SH-SY5Y (cell line): ENCODE results near the gene IST1.

ENCODE experiments used
- GATA2 ChIP-seq: IDR thresholded peaks from 2 replicates; pipeline ENCODE4 v1.6.1; 2011; ENCODE audit warnings: mild to moderate bottlenecking, low read depth, low read length
- GATA3 ChIP-seq: IDR thresholded peaks from 2 replicates; pipeline ENCODE4 v1.6.1; 2011; ENCODE audit warnings: low read depth, mild to moderate bottlenecking, low read length, moderate library complexity

The IST1 gene

GRCh38 chr16:71894921-71895678 lies at the start of gene IST1:
Gene IST1 (plus strand): TSS chr16:71895531. CDS start chr16:71915641, 20,110 bp downstream.
- no peak for TF ChIP-seq GATA3
- no peak for TF ChIP-seq GATA2

DNA sequence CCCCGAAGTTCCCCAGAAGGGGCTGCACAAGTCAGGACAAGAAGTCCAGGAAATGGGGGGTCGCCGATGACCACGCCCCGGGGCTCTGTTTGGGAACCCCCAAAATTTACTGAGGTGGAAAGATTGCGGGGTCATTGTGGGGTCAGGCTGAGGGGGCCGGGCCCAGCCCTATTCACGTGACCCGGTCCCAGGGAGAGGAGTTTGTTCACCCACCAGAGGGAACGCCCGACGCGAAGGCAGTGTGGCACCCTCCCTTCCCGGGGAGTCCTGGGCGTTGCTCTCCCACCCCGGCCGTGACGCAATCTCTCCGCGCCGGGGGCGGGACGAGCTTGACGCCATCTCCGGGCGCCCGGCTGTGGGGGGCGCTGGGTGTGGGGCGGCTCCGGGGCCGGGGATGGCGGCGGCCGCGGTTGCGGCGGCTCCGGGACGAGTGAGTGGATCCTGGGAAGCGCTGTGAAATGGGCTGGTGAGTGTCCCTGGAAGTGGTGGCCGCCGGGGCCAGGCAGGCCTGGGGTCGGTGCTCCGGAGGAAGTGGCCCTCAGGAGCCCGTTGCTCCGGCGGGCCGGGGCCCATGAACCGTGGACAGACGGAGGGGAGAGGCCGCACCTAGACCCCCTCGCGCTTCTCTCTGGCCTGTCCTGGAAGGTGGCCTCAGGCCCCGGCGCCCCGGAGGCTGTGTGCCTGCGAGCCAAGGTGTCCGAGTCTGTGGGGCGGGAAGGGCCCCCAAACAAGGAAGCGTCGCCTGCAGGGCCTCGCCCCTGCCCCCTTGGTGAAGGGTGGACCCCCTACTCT lies 49.5 kb upstream of the IST1 start, which contains the start of gene ATXN1L:
Gene ATXN1L, plus strand, starts transcription at position 338 of the 792 bp plus-strand sequence. CDS start 3,765 bp downstream, outside the sequence.
- TF ChIP-seq GATA2 = no peak
- no peak for TF ChIP-seq GATA3

DNA sequence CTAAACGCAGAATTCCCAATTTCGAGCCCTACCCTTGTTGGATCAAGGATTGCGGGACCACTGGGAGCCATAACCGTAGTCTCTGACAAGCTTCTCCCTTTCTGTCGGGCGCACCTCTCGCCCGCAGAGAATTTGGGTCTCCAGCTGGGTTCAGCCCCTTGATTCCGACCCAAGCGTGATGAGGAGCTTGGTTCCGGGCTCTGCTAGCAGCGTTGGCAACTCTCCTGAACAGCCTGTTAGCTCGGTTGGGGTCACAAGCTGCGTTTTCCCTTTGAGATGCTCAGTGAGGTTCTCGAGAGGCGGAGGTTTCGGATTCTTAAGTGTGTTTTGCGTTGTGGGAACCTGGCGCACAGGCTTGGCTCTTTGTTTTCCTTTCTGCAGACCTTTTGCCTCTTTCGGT lies 48.9 kb upstream of the IST1 start:
- TF ChIP-seq GATA3 = no peak
- TF ChIP-seq GATA2 = no peak

- TF ChIP-seq GATA2 = no peak
- no peak for TF ChIP-seq GATA3
Measured at GRCh38 chr16:71847096-71847495, 48.2 kb upstream of the IST1 start.

DNA sequence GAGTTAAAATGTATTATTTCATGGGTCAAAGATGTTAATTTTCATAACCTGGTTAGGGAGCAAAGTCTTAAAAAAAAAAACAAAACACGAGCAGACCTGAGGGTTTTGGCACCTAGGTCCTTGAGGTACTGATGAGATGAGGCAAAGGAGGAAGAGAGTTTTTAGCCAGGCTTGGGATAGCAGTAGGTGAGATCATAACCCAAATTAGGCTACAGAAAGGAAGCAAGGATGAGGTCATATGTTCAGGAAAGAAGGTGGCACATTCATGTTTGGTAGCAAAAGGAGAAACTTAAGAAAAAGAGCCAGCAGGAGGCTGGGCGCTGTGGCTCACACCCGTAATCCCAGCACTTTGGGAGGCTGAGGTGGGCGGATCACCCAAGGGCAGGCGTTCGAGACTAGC lies 46.7 kb upstream of the IST1 start:
- TF ChIP-seq GATA2 = no peak
- TF ChIP-seq GATA3 = no peak

GRCh38 chr16:71851746-71852145 lies 43.6 kb upstream of the IST1 start:
- TF ChIP-seq GATA3 (no peak), GATA2 (no peak)

DNA sequence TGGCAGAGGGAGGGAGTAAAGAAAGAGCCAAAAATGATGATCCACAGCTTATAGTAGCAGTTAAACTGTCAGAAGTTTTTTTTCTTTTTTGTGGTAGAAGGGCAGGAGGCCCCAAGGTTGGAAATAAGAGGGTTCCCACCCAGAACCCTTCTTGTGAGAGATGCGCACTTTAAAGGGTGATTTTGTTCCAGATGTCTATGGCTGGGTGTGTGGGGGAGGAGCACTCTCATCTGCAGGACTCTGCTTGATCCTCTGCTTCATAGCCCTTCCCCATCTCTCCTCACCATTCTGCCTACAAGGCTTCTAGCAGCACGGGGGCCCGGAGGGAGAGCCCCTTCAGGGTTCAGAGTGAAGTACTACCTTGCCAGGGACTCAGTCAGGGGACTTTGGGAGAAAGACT lies 43.2 kb upstream of the IST1 start:
- TF ChIP-seq GATA3 (no peak), GATA2 (no peak)

- TF ChIP-seq GATA3 (no peak), GATA2 (no peak)
Measured at GRCh38 chr16:71852561-71852960, 42.8 kb upstream of the IST1 start.

DNA sequence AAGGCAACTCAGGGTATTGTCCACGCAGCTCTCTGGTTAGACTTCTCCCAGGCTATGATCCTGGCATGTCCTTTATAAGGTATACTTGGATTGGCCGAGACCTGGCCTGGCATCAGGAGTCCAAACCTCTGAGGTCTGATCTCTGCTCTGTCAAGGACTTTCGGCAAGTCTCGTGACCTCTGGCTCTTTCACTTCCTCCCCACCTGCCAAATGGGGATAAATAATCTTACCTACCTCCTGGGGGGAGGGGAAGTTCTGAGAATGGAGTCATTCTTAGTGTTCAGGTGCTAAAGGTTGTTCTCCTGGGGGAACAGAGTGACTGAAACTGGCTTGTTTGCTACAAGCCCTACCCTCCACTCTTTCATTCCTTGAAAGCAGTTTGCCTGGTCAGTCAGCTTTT lies 41.9 kb upstream of the IST1 start:
- TF ChIP-seq GATA3 (no peak), GATA2 (no peak)

DNA sequence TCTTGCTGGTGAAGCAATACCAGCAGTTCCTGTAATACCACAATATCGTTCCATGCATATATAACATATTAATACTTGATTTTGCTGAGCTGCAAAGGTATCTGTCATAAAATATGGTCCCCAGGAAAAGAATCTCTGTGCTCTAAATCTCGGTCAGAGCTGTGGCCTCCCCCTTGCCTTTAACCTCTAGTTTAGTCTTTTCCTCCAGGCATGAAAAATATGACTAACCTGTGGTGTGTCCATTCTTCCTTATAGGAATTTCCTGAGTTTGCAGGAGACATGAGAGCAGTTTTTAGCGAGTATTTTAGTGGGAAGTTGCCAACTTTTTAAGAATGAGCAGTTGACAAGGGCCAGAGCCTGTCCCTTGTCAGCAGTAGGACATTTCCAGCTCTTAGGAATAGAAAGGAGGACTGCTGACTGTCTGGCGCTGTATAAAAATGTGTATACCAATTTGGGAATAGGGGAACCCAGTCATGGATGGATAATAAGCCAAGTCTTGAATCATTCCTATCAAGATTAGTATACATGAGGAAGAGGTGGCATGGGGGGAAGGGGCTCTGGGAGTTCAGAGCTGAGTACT lies 40.9 kb upstream of the IST1 start:
- TF ChIP-seq GATA2 = no peak
- no peak for TF ChIP-seq GATA3

GRCh38 chr16:71855937-71856662 lies 39.2 kb upstream of the IST1 start:
- TF ChIP-seq GATA3 (no peak), GATA2 (no peak)

GRCh38 chr16:71859762-71860521 lies 35.4 kb upstream of the IST1 start:
- TF ChIP-seq GATA2 = no peak
- no peak for TF ChIP-seq GATA3

DNA sequence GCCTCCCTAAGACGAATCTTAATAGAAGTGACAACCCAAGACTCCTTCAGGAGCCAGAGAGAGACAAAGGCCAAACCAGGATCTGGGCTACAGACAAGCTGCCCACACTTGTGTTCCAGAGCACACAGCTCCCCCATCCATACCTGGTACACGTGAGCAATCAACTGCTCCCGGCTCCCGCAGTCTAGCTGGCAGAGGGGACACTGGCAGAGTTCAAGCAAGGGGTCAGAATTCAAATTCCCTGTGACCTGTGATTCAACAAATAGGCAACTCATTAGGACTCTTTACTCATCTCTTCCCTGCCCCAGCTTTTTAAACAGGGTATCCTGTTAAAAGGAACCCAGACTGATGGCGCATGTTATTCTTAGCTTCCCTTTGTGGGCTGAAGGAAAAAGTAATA lies 31.3 kb upstream of the IST1 start:
- no peak for TF ChIP-seq GATA2
- no peak for TF ChIP-seq GATA3

- TF ChIP-seq GATA2 (no peak), GATA3 (no peak)
Measured at GRCh38 chr16:71865173-71865863, 30.0 kb upstream of the IST1 start.
